IMR-90 (cell line): ENCODE measurements around the gene TBC1D22A. TPM values are rescaled to one million over a fixed set of nuclear protein-coding genes. Genes with fewer than 3 reads are reported as not detected.

ENCODE experiments used
- ATAC-seq: fragments of 200-7000 bp; cut with Tn5 transposase; 2 replicates; pipeline ENCODE4 v1.9.1; 2020; ENCODE audit warnings: low read depth, mild to moderate bottlenecking, moderate library complexity
- BruUV-seq: library from RNA; stranded (reverse); fragments of 400-500 nt; replicated peaks from 2 replicates; lab custom pipeline; 2021; lab: Mats Ljungman, UMichigan
- CTCF ChIA-PET: fragments of 300-600 bp; formaldehyde crosslinking; extraction: SDS; loops from one replicate; lab custom pipeline; 2021; ENCODE audit warnings: antibody characterized with exemption; lab: Yijun Ruan, JAX
- POLR2A ChIA-PET: fragments of 300-600 bp; sonication (Branson Sonifier 250); formaldehyde crosslinking; loops from one replicate; lab custom pipeline; 2022; ENCODE audit warnings: antibody characterized with exemption; ENCODE audit not compliant: unreplicated experiment; lab: Charles Lee
- DNase-seq: peaks from one replicate; pipeline ENCODE4 v3.0.0; 2013
- H2AFZ ChIP-seq: replicated peaks from 2 replicates; pipeline ENCODE3; 2013; ENCODE audit warnings: low read length, mild to moderate bottlenecking; ENCODE audit not compliant: poor library complexity
- H2AK5ac ChIP-seq: 2 replicates; pipeline ENCODE4 v1.6.1; 2013; ENCODE audit warnings: low read depth, low read length, inconsistent platforms
- H2AK9ac ChIP-seq: replicated peaks from 2 replicates; pipeline ENCODE3; 2013; ENCODE audit warnings: mild to moderate bottlenecking, low read depth, low read length, moderate library complexity; ENCODE audit not compliant: poor library complexity
- H2BK120ac ChIP-seq: 2 replicates; pipeline ENCODE4 v1.6.1; 2013; ENCODE audit warnings: low read depth, low read length, inconsistent platforms
- H2BK15ac ChIP-seq: 3 replicates; pipeline ENCODE4 v1.6.1; 2013; ENCODE audit warnings: low read depth, low read length, inconsistent platforms
- H2BK20ac ChIP-seq: 2 replicates; pipeline ENCODE4 v1.6.1; 2013; ENCODE audit warnings: low read depth, mild to moderate bottlenecking, inconsistent platforms, low read length, moderate library complexity
- H2BK5ac ChIP-seq: 2 replicates; pipeline ENCODE4 v1.6.1; 2013; ENCODE audit warnings: mild to moderate bottlenecking, low read depth, low read length, inconsistent platforms; ENCODE audit not compliant: poor library complexity, severe bottlenecking
- H3K14ac ChIP-seq: replicated peaks from 2 replicates; pipeline ENCODE4 v1.6.1; 2013; ENCODE audit warnings: low read depth, low read length, inconsistent platforms
- H3K18ac ChIP-seq: 2 replicates; pipeline ENCODE4 v1.6.1; 2013; ENCODE audit warnings: low read depth, low read length, control low read depth
- H3K23ac ChIP-seq: 2 replicates; pipeline ENCODE4 v1.6.1; 2013; ENCODE audit warnings: low read depth, low read length, inconsistent platforms
- H3K27ac ChIP-seq: 2 replicates; pipeline ENCODE4 v1.5.1; 2013; ENCODE audit warnings: mild to moderate bottlenecking, control low read depth, low read length; ENCODE audit not compliant: insufficient read depth
- H3K27me3 ChIP-seq: 2 replicates; pipeline ENCODE4 v1.6.1; 2013; ENCODE audit warnings: low read length; ENCODE audit not compliant: control insufficient read depth, insufficient read depth
- H3K36me3 ChIP-seq: 2 replicates; pipeline ENCODE4 v1.6.1; 2013; ENCODE audit warnings: low read length, mixed read lengths; ENCODE audit not compliant: control insufficient read depth, insufficient read depth
- H3K4ac ChIP-seq: 2 replicates; pipeline ENCODE4 v1.6.1; 2013; ENCODE audit warnings: low read depth, low read length, inconsistent platforms
- H3K4me1 ChIP-seq: 2 replicates; pipeline ENCODE4 v1.6.1; 2013; ENCODE audit warnings: low read length, mixed read lengths; ENCODE audit not compliant: control insufficient read depth, insufficient read depth
- H3K4me2 ChIP-seq: 2 replicates; pipeline ENCODE4 v1.6.1; 2013; ENCODE audit warnings: low read depth, mild to moderate bottlenecking, control low read depth, low read length, moderate library complexity
- H3K4me3 ChIP-seq: 2 replicates; pipeline ENCODE4 v1.5.1; 2013; ENCODE audit warnings: low read depth, mild to moderate bottlenecking, control low read depth, low read length, moderate library complexity; ENCODE audit not compliant: insufficient read depth
- H3K56ac ChIP-seq: 2 replicates; pipeline ENCODE4 v1.6.1; 2013; ENCODE audit warnings: low read length, inconsistent platforms; ENCODE audit not compliant: insufficient read depth; ENCODE audit errors: extremely low read depth
- H3K79me1 ChIP-seq, 2 experiments: 2 replicates each; pipeline ENCODE4 v1.6.1; 2013; ENCODE audit warnings: low read length in 2 of 2, inconsistent platforms in 1 of 2, low read depth in 1 of 2
- H3K9ac ChIP-seq: 2 replicates; pipeline ENCODE4 v1.6.1; 2013; ENCODE audit warnings: low read depth, low read length, control low read depth
- H3K9me1 ChIP-seq: 2 replicates; pipeline ENCODE4 v1.6.1; 2013; ENCODE audit warnings: low read length, inconsistent platforms; ENCODE audit not compliant: insufficient read depth
- H3K9me3 ChIP-seq: 2 replicates; pipeline ENCODE4 v1.6.1; 2013; ENCODE audit warnings: low read length; ENCODE audit not compliant: control insufficient read depth, insufficient read depth
- H4K20me1 ChIP-seq: 2 replicates; pipeline ENCODE4 v1.6.1; 2013; ENCODE audit warnings: low read length, inconsistent platforms; ENCODE audit not compliant: insufficient read depth
- H4K5ac ChIP-seq: 2 replicates; pipeline ENCODE4 v1.6.1; 2013; ENCODE audit warnings: mild to moderate bottlenecking, low read depth, low read length, control low read depth
- H4K8ac ChIP-seq, 2 experiments: 2 replicates each; pipeline ENCODE4 v1.6.1; 2013; ENCODE audit warnings: low read depth in 2 of 2, low read length in 2 of 2, control low read depth in 1 of 2, inconsistent platforms in 1 of 2
- H4K91ac ChIP-seq: 2 replicates; pipeline ENCODE4 v1.6.1; 2013; ENCODE audit warnings: low read depth, low read length, inconsistent platforms; ENCODE audit not compliant: insufficient read depth
- MXI1 ChIP-seq: IDR thresholded peaks from 2 replicates; pipeline ENCODE4 v1.6.1; 2012; ENCODE audit warnings: low read depth, mild to moderate bottlenecking, low read length, moderate library complexity, borderline replicate concordance
- SMC3 ChIP-seq: fragments of 150-350 bp; IDR thresholded peaks from 2 replicates; pipeline ENCODE4 v1.6.1; 2016; ENCODE audit warnings: low read depth, mild to moderate bottlenecking, antibody characterized with exemption, low read length, moderate library complexity
- WGBS, 2 experiments: methylation state at CpG; one replicate each; pipeline versions ENCODE4 v1.1.5 to v1.1.7; 2013; ENCODE audit warnings: missing lambda C conversion rate in 2 of 2; ENCODE audit not compliant: insufficient read length in 1 of 2; ENCODE audit errors: extremely low coverage in 2 of 2; 5-methylcytosine and 5-hydroxymethylcytosine counted together
- dilution Hi-C: fragments of 300-500 bp; cut with HindIII; formaldehyde crosslinking; loops from one replicate; pipeline ENCODE4 v1.14.3; 2018; ENCODE audit warnings: low sequenced_read_pairs; ENCODE audit not compliant: unreplicated experiment
- in situ Hi-C: fragments of 300-500 bp; cut with MboI; formaldehyde crosslinking; loops from 3 replicates; pipeline ENCODE4 v1.14.3; 2019; ENCODE audit warnings: low sequenced_read_pairs, inconsistent platforms, mixed read lengths
- intact Hi-C: fragments of 100-400 bp; cut with micrococcal nuclease; formaldehyde crosslinking; loops from 2 replicates; pipeline ENCODE4 v1.10.0; 2022
- polyA plus RNA-seq, 3 experiments: library from polyadenylated mRNA; depleted of rRNA; stranded (reverse); fragments of >200 nt; gene quantifications; 2 replicates each; pipeline ENCODE4 v1.2.3, GENCODE V29; 2012; ENCODE audit warnings: low replicate concordance in 1 of 3
- total RNA-seq: library from RNA; depleted of rRNA; stranded (reverse); fragments of >200 nt; gene quantifications from 2 replicates; pipeline ENCODE4 v1.2.3, GENCODE V29; 2012

Gene TBC1D22A
- total and polyA plus RNA-seq, 2 of the 4 experiments (the other 2 are of a cell fraction): 9.0 to 16.7 TPM

DNA sequence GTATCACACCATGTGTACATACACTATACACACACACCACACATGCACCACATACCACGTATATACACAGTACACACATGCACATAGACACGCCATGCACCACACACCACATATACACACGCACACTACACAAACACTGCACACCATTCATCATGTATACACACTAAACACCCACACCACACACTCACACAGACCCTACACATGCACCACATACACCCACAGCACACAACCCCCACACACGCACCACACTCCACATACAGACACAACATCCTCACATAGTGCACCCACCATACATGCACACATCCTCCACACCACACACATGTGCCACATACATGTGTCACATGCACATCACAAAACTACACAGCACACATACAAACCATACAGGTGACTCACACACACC is 397.1 kb downstream of the TBC1D22A start:
- Histone ChIP-seq H3K79me1 (no peaks in the 10 kb centered on the region; a peak in 1 of 4 replicates), H2BK5ac (peak overlapping the region; percentile 84), H4K8ac (no peak overlapping the region), H2AK9ac (no peak overlapping the region), H3K4ac (no peak overlapping the region), H2BK20ac (no peak overlapping the region), H2AK5ac (no peak overlapping the region), H4K20me1 (no peaks in the 10 kb centered on the region; the same call in 1 of the 2 replicates), H2AFZ (no peak overlapping the region), H3K36me3 (peaks cover 5% of the 10 kb centered on the region; the same call in 1 of the 2 replicates), H3K9me1 (peaks cover 14% of the 10 kb centered on the region), H2BK15ac (no peak overlapping the region), H3K9ac (no peak overlapping the region), H2BK120ac (no peak overlapping the region), H3K9me3 (no peaks in the 10 kb centered on the region), H3K14ac (no peak overlapping the region), H3K18ac (no peak overlapping the region), H4K5ac (no peak overlapping the region), H4K91ac (no peak overlapping the region), H3K4me2 (no peak overlapping the region), H3K4me3 (no peak overlapping the region), H3K27ac (no peak overlapping the region), H3K23ac (no peak overlapping the region), H3K56ac (no peak overlapping the region), H3K4me1 (peaks cover 10% of the 10 kb centered on the region; the same call in 1 of the 2 replicates), H3K27me3 (no peaks in the 10 kb centered on the region)
- intact Hi-C loops: loop anchor here (10.0 kb wide), 1 partner anchor 315 kb away; no protein-coding TSS in a partner anchor
- TF ChIP-seq SMC3: no peak
- no peak for TF ChIP-seq MXI1
- ATAC-seq (no peak), DNase-seq (no peak)
- in situ Hi-C loops: no loop called here
- no TSS peak for BruUV-seq
- ChIA-PET POLR2A (no interaction called here), CTCF (no interaction called here)
- WGBS, 2 experiments: 100% methylated on average over 2 of the region's 4 CpGs; no CpG with 5 or more reads in 1 of the 2 experiments
- dilution Hi-C loops: no loop called here
